Endothelial cell of umbilical vein (primary cell): ENCODE results near the gene FBL. TPM values are rescaled to one million over a fixed set of nuclear protein-coding genes. Genes with fewer than 3 reads are reported as not detected.

Source experiments
- BruUV-seq: library from RNA; stranded (reverse); fragments of 400-500 nt; replicated peaks from 2 replicates; lab custom pipeline; 2021; lab: Mats Ljungman, UMichigan
- CTCF ChIA-PET: fragments of 300-600, 350-600 bp; sonication (Branson Sonifier 250); formaldehyde crosslinking; loops from one replicate; lab custom pipeline; 2021; ENCODE audit warnings: antibody characterized with exemption, inconsistent platforms; lab: Charles Lee
- POLR2A ChIA-PET: fragments of 300-600, 350-600 bp; sonication (Branson Sonifier 250); formaldehyde crosslinking; loops from one replicate; lab custom pipeline; 2021; ENCODE audit warnings: antibody characterized with exemption, inconsistent platforms; lab: Charles Lee
- DNase-seq: peaks from one replicate; pipeline ENCODE4 v3.0.0-alpha.2; 2011; ENCODE audit warnings: low read depth, low spot score
- FAIRE-seq: peaks from 2 replicates; lab custom pipeline; 2011; peaks lifted over from hg19 to GRCh38; lab: Jason Lieb, UNC
- H2AFZ ChIP-seq: 2 replicates; pipeline ENCODE4 v1.6.0; 2012; ENCODE audit warnings: low read depth, low read length, control low read depth, inconsistent platforms
- H3K27ac ChIP-seq: 2 replicates; pipeline ENCODE4 v1.5.1; 2011; ENCODE audit warnings: low read depth, mild to moderate bottlenecking, control low read depth, low read length, moderate library complexity; ENCODE audit not compliant: insufficient read depth
- H3K27me3 ChIP-seq, 2 experiments: 2 replicates each; pipeline versions ENCODE4 v1.6.0 to v1.6.1; 2011; ENCODE audit warnings: low read length in 2 of 2, mixed read lengths in 1 of 2; ENCODE audit not compliant: control insufficient read depth in 2 of 2, insufficient read depth in 2 of 2
- H3K36me3 ChIP-seq, 2 experiments: 2 replicates in 1 of 2; 3 replicates in 1 of 2; pipeline ENCODE4 v1.5.1; 2011; ENCODE audit warnings: low read length in 2 of 2, mild to moderate bottlenecking in 1 of 2, moderate library complexity in 1 of 2; ENCODE audit not compliant: control insufficient read depth in 2 of 2, insufficient read depth in 2 of 2; ENCODE audit errors: extremely low read depth in 1 of 2
- H3K4me1 ChIP-seq: 3 replicates; pipeline ENCODE4 v1.5.1; 2011; ENCODE audit warnings: mild to moderate bottlenecking, low read length; ENCODE audit not compliant: control insufficient read depth, insufficient read depth; ENCODE audit errors: extremely low read depth
- H3K4me2 ChIP-seq: 2 replicates; pipeline ENCODE4 v1.6.1; 2011; ENCODE audit warnings: low read length, control low read depth, mixed read lengths; ENCODE audit not compliant: insufficient read depth
- H3K4me3 ChIP-seq, 3 experiments: fragments of 200-600 bp in 1 of 3; sonication (generic), shearing (Covaris generic) in 1 of 3; replicated peaks in 1 of 3; 2 replicates each; pipeline ENCODE4 v1.5.1; 2011 to 2016; ENCODE audit warnings: control low read depth in 3 of 3, low read length in 3 of 3, mild to moderate bottlenecking in 2 of 3, inconsistent platforms in 1 of 3, low read depth in 1 of 3, moderate library complexity in 1 of 3; ENCODE audit not compliant: insufficient read depth in 1 of 3
- H3K79me2 ChIP-seq: 2 replicates; pipeline ENCODE4 v1.6.0; 2012; ENCODE audit warnings: low read length, inconsistent platforms; ENCODE audit not compliant: control insufficient read depth, insufficient read depth
- H3K9ac ChIP-seq: replicated peaks from 2 replicates; pipeline ENCODE3; 2011; ENCODE audit warnings: low read length, control low read depth; ENCODE audit not compliant: insufficient read depth; ENCODE audit errors: extremely low read depth
- H3K9me1 ChIP-seq: replicated peaks from 3 replicates; pipeline ENCODE4 v1.6.0; 2011; ENCODE audit warnings: mild to moderate bottlenecking, low read length; ENCODE audit not compliant: control insufficient read depth, insufficient read depth; ENCODE audit errors: extremely low read depth
- H3K9me3 ChIP-seq: replicated peaks from 2 replicates; pipeline ENCODE4 v1.5.1; 2012; ENCODE audit warnings: low read length, inconsistent platforms; ENCODE audit not compliant: control insufficient read depth, insufficient read depth
- H4K20me1 ChIP-seq: replicated peaks from 2 replicates; pipeline ENCODE3; 2011; ENCODE audit warnings: mild to moderate bottlenecking, low read length; ENCODE audit not compliant: control insufficient read depth, insufficient read depth; ENCODE audit errors: extremely low read depth
- CTCF ChIP-seq, 2 donors: IDR thresholded peaks; 1 replicate in 1 of 2; 2 replicates in 1 of 2; pipeline ENCODE4 v1.5.1; 2011; ENCODE audit warnings: low read length in 2 of 2, mild to moderate bottlenecking in 2 of 2, moderate library complexity in 2 of 2, control low read depth in 1 of 2, inconsistent platforms in 1 of 2, low read depth in 1 of 2; ENCODE audit not compliant: insufficient read depth in 1 of 2; ENCODE audit errors: extremely low read depth in 1 of 2
- EZH2 ChIP-seq: IDR thresholded peaks from 2 replicates; pipeline ENCODE4 v1.6.1; 2012; ENCODE audit warnings: borderline replicate concordance, low read depth, mild to moderate bottlenecking, moderate library complexity, low read length, inconsistent platforms; ENCODE audit not compliant: severe bottlenecking
- FOS ChIP-seq: IDR thresholded peaks from 2 replicates; pipeline ENCODE4 v1.6.1; 2011; ENCODE audit warnings: mild to moderate bottlenecking, low read length, moderate library complexity, borderline replicate concordance; ENCODE audit not compliant: insufficient read depth
- GATA2 ChIP-seq: IDR thresholded peaks from 2 replicates; pipeline ENCODE4 v1.7.0; 2011; ENCODE audit warnings: low read depth, mild to moderate bottlenecking, moderate library complexity, mixed read lengths, low read length; ENCODE audit not compliant: insufficient read length, insufficient read depth
- JUN ChIP-seq: IDR thresholded peaks from 2 replicates; pipeline ENCODE4 v1.6.1; 2011; ENCODE audit warnings: borderline replicate concordance, low read depth; ENCODE audit not compliant: insufficient read length, insufficient read depth
- MAX ChIP-seq: IDR thresholded peaks from 2 replicates; pipeline ENCODE4 v1.6.1; 2011; ENCODE audit not compliant: insufficient read depth, insufficient read length
- MYC ChIP-seq: IDR thresholded peaks from one replicate; pipeline ENCODE4 v1.6.1; 2011; ENCODE audit warnings: mild to moderate bottlenecking, low read depth, low read length
- POLR2A ChIP-seq: IDR thresholded peaks from 2 replicates; pipeline ENCODE4 v1.6.1; 2012; ENCODE audit warnings: low read depth, mild to moderate bottlenecking, control low read depth, low read length
- POLR2AphosphoS5 ChIP-seq: IDR thresholded peaks from 2 replicates; pipeline ENCODE4 v1.6.1; 2012; ENCODE audit warnings: low read depth, mild to moderate bottlenecking, control low read depth, low read length, moderate library complexity; ENCODE audit not compliant: insufficient read depth
- dilution Hi-C: fragments of 300-500 bp; cut with MboI; formaldehyde crosslinking; loops from one replicate; pipeline ENCODE4 v1.15.0; 2019; ENCODE audit warnings: low sequenced_read_pairs; ENCODE audit not compliant: extremely low pct_ligation_motif_present
- intact Hi-C: fragments of 100-400 bp; cut with micrococcal nuclease; formaldehyde crosslinking; loops from one replicate; pipeline ENCODE4 v1.10.0; 2022
- polyA plus RNA-seq, 4 experiments: library from polyadenylated mRNA; depleted of rRNA in 3 of 4; stranded (reverse) in 3 of 4; unstranded in 1 of 4; fragments of >200 nt; gene quantifications; 2 replicates each; pipeline versions ENCODE4 v1.2.1 to v1.2.3, GENCODE V29; 2011 to 2012; ENCODE audit warnings: missing spikeins in 1 of 4
- total RNA-seq: library from RNA; stranded (reverse); gene quantifications from 2 replicates; pipeline ENCODE4 v1.2.3, GENCODE V29; 2021

The FBL gene
- total and polyA plus RNA-seq, 2 donors (not counting 3 experiments of a cell fraction or from before 2014, with no cell fraction given): 271 to 473 TPM

- H3K9me1 ChIP-seq: no peaks in the 10 kb centered on the region
- H3K4me3 ChIP-seq: peak overlapping the region in 2 of 3 experiments; percentile 66 to 93
- ChIA-PET CTCF (interaction anchor here (1.8 to 2.1 kb wide), 2 partner anchors 11 to 40 kb away, joined by 15 to 31 read pairs; no protein-coding TSS in a partner anchor), POLR2A (no interaction called here)
- peaks cover 8% of the 10 kb centered on the region for H3K4me1 ChIP-seq
- H3K4me2 ChIP-seq: peak overlapping the region; percentile 48
- H4K20me1 ChIP-seq: no peaks in the 10 kb centered on the region
- intact Hi-C loops (loop anchor here (1.0 to 5.0 kb wide), 3 partner anchors 8 to 595 kb away; partner anchors contain the start of genes FBL and SERTAD1), dilution Hi-C loops (no loop called here)
- no TSS peak for BruUV-seq
- FAIRE-seq (no peak), DNase-seq (no peak)
- no peaks in the 10 kb centered on the region for H3K9me3 ChIP-seq
- H3K36me3 ChIP-seq: peaks cover 2 to 30% of the 10 kb centered on the region in 2 experiments
- peak overlapping the region; percentile 28 for H3K9ac ChIP-seq
- H2AFZ ChIP-seq: no peak overlapping the region
- H3K79me2 ChIP-seq: peaks cover 8% of the 10 kb centered on the region
- no peaks in the 10 kb centered on the region for H3K27me3 ChIP-seq
- peak overlapping the region; percentile 77 for H3K27ac ChIP-seq
- TF ChIP-seq EZH2 (no peak), MYC (no peak), JUN (no peak), CTCF (IDR thresholded peaks at IDR 0.05; ENCODE audit: extremely low read depth in 1 of 2, insufficient read depth in 1 of 2, low read depth in 1 of 2, low read length in 2 of 2) (no peak), GATA2 (no peak), FOS (no peak), MAX (no peak), POLR2A (no peak), POLR2AphosphoS5 (no peak)
Measured at GRCh38 chr19:39832341-39833083, 13.7 kb downstream of the FBL start.
